Glomerular endothelial cell (primary cell): ENCODE measurements around the gene SACM1L. TPM values are rescaled to one million over a fixed set of nuclear protein-coding genes. Genes with fewer than 3 reads are reported as not detected.
"Not testable (repeated sequence)": the region's sequence is repeated elsewhere in the genome, so short reads cannot be mapped to it uniquely, and the experiment has no call there.

Experiments used
- DNase-seq: peaks from one replicate; pipeline ENCODE4 v3.0.0-alpha.2; 2011; ENCODE audit warnings: low read depth, low spot score; ENCODE audit errors: extremely low read depth
- total RNA-seq: library from RNA; depleted of rRNA; stranded (reverse); fragments of >200 nt; gene quantifications from 2 replicates; pipeline ENCODE4 v1.2.3, GENCODE V29; 2015

Gene SACM1L
- total RNA-seq, 1 donor from 2014 or later = 27.8 TPM

DNA sequence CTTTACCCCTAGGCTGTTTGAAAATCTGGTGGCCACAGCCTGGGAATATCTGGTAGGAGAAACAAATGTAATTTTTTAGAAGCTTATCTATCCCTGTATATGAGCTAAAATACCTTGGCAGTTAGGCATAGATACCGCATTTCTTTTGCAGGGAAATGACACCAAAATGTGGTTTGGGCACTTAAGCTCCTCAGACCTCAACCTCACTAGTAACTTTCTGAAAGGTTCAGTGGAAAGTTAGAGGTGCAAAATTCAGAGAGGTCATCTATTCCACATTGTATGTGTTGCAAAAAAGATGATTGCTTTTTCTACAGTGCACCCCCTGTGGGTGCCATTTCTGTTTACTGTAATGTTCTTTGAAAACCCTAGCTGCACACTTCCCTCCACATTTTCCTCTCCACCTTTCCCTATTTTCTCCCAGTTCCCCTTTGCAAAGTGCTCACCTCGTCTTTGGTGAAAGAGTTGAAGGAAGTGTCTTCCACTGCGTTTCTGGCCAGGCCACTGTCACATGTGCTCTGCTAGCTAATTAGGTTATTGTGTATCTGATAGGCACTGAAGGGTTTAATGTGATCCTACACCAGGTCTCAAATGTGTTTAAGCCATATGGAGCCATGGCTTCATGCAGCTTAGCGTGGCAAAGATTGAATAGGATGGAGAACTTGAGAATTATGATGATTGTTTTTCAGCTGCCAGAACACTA lies 1.3 kb downstream of the SACM1L start:
- DNase-seq = no peak

DNA sequence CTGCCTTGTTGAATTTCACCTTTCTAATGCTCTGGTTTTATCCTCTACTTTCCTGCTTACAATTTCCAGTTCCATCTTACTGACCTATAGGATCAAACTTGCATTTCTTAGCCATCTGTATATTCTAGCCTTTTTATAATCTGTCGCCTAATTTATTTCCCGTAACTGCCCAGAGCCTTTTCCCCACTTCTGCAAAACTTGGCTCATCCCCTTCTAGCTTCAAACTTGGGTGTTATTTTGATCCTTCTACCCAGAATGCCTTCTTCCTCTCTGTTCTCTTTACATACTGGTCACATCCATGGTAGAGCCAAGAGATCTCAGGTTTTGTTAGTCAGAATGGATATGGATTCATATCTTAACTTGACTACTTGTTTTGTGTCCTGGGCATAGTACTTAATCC lies 2.6 kb downstream of the SACM1L start:
- DNase-seq = no peak

DNA sequence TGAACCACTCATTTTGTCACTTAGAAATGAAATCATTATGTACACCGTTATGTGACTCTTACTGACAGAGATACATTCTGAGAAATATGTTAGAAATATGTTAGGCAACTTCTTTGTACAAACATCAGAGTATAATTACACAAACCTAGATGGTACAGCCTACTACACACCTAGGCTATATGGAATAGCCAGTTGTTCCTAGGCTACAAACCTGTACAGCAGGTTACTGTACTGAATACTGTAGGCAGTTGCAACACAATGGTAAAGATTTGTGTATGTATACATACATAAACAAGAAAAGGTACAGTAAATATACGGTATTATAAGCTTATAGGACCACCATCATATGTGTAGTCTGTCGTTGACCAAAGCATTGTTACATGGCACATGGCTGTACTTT lies 3.7 kb downstream of the SACM1L start:
- DNase-seq = no peak

DNA sequence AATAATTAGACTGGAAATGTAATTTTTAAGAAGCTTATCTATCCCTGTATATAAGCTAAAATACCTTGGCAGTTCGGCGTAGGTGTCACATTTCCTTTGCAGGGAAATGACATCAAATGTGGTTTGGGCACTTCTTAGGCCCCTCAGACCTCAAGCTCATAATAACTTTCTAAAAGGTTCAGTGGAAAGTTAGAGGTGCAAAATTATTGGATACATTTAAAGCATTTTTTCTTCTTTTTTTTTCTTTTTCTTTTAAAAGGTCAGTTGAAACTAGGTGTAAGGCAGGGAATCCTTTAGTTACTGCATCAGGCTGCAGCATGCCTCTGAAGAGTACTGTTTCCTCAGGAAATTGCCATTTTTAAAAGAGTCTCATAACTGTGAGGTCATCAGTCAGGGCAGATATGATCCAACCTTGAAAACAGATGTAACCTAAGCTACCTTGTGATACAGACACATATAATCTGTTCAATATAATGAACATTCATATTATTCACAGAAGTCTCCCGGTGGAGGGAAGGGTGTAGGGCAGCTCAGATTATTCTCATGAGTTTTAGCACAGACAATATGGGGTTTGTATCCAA lies 4.8 kb downstream of the SACM1L start:
- no peak for DNase-seq

DNA sequence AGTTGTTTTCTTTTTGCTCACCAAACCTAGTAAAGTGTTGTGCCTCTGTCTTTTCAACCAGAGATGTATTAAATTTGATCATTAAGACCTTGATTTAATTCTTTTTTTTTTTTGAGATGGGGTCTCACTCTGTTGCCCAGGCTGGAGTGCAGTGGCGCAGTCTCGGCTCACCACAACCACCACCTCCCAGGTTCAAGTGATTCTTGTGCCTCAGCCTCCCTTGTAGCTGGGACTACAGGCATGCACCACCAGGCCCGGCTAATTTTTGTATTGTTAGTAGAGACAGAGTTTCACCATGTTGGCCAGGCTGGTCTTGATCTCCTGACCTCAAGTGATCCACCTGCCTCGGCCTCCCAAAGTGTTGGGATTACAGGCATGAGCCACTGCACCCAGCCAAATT lies 6.0 kb downstream of the SACM1L start:
- not testable (repeated sequence) for DNase-seq

DNA sequence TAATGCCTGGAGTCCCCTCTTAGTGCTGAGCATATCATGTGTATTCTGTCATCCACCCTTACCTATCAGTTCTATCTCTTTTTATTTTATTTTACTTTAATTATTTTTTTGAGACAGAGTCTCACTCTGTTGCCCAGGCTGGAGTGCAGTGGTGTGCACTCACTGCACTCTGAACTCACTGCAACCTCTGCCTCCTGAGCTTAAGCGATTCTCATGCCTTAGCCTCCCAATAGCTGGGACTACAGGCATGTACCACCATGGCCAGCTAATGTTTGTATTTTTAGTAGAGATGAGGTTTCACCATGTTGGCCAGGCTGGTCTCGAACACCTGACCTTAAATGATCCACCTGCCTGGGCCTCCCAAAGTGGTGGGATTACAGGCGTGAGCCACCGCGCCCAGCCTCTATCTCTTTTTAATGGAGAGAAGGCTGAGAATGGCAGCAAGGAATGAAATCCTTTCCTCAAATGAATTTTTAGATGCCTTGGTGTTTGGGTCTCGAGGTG lies 11.4 kb downstream of the SACM1L start:
- no peak for DNase-seq

DNA sequence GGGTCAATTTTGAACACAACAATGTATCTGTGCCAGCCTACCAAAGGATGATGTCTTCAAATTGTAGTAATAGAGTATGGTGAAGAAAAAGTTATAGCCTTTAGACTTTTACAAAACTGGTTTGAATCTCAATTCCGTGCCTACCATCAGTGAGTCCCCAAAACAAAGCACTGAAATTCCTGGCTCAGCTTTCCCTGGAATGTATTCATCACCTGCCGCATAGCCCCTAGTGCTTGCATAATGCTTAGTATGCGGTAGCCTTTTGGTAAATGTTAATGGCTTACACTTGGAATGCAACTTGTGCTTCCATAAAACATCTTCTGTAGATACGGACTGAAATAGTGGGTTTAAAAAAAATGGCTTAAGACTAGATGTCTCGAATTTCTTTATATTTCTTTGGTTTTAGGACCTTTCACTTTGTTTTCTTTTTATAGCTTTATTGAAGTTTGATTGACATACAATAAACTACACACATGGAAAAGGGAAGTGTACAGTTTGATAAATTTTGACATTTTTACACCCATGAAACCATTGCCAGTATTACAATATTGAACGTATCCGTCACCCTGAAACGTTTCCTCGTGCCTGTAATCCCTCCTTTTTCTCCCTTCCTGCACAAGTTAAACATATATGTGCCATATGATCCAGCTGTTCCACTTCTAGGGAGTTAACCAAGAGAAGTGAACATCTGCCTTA lies 12.1 kb downstream of the SACM1L start:
- DNase-seq = no peak

DNA sequence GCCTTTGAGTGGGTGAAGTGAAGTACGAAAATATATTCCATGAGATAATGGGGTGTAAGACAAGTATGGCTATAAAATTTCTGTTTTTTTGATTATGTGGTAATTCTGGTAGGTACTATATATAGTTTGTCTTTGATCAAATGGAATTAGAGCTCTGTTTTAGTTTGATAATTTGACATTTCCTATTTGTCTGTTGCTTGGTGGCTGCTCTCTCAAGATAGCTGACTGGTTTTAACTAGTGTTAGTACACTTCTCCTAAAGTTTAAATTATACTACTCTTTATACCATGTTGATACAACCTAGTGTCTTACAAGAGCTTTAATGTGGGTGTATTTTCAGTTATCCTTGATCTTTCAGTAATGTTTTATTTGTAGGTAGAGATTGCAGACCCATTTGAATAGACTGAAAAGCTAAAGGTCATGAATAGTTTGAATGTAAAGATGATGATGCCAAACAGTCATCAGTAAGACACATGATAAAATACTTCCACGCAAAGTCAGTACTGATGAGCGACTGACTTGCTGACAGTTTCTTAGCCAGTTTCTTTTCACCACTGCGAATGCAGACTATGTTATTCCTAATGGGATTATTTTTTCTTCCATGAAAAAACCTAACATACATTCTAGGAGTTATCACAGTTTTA lies 15.2 kb downstream of the SACM1L start:
- DNase-seq = no peak

DNA sequence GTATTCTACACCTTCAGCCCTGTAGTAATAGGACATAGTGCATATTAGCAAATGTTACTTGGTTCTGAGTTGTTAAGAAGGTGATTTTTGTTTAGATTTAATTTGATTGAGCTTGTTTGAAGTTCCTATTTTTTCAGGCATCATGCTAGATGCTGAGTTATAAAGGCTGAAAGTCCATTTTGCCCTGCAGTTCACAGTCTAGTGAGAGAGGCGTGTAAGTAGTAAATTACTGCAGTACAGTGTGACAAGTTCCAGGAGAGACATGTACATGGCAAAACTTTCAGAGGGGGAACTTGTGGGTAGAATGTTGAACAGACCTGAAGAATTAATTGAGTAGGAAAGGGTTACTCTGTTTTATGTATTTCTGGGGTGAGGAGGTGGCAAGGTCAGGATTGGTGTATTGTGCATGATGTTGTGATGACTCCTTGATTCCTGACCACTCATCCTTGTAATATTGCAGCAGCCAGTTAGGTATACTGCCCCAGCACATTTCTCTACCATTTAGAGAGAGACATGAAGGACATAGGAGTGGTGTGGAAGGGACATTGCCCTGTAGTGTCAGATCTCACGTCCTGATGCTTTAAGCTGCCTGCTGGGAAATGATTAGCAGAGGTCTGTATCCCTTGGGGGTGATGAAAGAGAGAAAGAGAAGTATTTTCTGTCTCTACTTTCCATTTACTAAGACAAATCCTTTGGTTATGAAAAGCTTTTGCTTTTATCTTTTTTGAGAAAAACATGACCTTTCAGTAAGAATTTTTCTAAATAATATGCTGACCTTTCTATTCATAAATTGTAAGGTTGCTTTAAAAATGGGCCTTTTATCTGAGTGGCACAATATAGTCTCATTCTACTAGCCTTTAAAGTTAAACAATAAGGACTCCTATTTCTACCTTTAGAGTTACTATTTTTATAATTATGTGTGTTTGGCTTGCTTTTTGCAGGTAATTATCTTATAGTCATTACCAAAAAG lies 16.9 kb downstream of the SACM1L start:
- no peak for DNase-seq

DNA sequence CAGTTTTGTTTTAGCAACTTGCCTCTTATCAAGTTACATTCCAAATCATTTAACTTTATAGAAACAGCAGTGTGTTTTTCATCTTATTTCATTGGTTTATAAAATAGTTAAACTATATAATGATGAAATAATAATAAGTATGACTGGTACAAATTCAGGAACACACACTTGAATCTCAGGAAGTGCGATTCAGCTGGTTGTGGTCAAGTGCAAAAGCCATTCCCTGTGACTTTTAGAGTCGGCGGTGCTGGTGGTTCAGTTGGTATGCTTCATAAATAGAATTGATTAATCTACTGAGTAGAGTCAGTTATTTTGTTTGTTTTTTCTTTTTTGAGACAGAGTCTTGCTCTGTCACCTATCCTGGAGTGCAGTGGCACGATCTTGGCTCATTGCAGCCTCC lies 22.7 kb downstream of the SACM1L start:
- DNase-seq = no peak

DNA sequence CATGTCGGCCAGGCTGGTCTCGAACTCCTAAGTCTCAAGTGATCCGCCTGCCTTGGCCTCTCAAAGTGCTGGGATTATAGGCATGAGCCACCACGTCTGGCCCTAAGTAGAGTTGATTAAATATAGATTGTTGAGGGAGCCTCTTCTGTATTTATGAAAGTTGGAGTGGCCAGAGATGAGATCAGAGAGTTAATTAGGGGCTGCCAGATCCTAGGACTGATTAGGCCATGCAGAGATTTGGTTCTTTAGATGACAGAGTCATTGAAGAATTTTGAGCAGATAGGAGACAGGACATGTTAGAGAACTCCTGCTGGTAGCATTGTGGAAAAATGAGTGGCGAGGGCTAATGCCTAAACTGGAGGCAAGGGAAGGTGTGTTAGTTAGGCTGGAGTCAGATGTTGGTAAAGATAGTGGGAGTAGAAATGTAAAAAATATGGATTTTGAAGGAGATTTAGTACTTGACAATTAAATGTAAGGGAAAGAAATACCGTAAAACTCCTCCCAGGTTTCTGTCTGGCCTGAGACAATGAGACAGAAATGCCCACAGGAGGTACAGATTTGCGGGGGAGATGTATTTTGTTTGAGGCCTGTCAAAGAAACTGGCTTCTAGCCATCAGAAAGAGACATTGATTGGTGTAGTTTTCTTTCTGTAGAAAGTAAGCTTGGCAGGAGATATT lies 23.4 kb downstream of the SACM1L start:
- DNase-seq = no peak

DNA sequence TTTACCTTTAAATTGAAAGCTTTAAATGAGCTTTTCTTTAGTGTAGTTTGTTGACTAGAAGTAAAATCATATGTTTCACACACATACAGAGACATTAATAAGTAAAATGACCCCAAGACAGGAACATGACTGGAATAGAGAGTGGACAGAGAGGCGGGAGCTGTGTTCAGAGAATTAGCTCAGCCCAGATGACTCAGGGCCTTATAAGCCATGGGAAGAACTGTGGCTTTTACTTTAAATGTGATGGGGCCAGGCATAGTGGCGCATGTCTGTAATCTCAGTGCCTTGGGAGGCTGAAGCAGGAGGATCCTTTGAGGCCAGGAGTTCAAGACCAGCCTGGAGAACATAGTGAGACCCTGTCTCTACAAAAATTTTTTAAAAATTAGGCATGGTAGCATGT lies 26.7 kb downstream of the SACM1L start:
- DNase-seq = no peak

DNA sequence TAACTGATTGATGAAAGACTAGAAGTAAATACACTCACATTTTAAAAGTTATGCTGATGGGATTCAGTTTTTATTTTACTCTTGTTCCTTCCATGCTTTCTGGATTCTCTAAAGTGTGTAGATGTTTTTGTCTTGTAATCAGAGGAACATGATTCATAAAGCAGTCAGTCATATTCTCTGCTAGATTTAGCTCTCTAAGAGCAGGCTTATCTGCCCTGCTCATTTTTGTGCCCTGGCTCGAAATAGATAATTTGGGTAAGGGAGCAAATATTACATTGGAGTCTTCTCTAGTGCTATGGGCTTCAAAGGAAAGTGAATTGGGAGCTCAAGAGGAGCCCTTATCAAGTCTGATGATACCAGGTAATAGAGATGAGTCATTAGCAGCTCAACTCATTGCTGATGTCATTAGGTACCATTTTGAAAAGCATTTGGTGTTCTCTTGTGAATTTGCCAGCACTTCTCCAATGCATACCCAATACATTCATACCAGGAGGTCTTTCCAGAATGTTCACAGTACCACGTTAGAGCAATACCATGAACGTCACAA lies 27.7 kb downstream of the SACM1L start:
- DNase-seq = no peak

DNA sequence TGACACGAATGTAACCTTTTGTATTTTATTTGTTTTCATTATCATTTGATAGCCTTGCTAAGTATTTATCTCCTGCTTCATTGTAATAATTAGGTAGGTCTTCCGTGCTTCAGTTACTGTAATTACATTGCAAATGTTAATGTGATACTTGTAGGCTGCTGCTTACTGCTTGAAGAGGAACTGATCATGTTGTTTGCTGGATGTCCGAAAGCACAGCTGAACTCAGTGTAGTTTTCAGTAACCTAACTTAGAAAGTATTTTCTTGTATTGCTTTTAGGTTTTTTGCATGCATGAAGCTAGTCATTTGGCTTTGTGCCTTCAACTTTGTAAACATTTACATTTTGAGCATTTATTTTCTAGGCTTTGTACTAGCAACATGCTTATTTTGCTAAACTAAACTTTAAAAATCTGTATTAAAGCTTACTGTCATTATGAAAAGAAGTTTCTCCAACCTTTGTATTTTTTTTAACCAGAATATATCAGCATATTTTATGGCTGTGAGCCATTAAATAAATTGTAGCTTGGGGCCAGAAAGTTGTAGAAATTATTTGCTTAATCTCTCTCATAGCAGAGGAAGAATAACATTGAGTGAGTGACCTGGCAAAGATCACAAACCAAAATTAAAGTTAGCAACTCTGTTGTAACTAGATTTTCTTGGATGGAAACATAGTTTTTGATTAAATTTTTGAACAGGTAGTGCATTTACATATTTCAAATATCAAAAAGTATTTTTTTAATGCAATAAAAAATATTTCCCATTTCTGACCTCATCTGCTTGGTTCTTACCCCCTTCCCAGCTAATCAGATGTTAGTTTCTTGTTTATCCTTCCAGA lies 30.7 kb downstream of the SACM1L start:
- DNase-seq = no peak

DNA sequence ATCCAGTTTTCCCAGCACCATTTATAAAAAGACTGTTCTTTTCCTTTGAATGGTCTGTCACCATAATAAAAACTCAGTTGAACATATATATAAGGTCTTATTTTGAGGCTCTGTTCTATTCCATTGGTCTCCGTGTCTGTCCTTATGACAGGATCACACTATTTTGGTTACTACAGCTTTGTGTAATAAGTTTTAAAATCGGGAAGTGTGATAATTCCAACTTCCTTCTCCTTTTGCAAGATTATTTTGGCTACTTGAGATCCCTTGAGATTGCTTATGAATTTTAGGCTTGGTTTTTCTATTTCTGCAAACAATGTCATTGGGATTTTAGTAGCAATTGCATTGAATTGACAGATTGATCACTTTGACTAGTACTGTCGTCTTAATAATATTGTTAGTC lies 35.7 kb downstream of the SACM1L start:
- DNase-seq = no peak

DNA sequence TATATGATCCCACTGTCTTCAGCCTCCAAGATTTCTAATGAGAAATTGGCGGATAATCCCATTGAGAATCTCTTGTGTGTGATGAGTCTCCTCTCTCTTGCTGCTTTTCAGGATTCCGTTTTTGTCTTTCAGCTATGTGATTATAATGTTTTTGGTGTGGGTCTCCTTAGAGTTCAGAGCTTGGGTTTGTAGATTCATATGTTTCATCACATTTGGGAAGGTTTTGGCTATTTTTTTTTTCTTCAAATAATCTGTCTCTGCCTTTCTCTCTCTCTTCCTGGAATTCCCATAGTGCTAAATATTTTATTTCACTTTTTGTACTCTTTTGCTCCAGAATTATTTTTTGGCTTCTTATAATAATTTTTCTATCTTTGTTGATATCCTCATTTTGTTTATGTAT lies 40.4 kb downstream of the SACM1L start:
- no peak for DNase-seq

DNA sequence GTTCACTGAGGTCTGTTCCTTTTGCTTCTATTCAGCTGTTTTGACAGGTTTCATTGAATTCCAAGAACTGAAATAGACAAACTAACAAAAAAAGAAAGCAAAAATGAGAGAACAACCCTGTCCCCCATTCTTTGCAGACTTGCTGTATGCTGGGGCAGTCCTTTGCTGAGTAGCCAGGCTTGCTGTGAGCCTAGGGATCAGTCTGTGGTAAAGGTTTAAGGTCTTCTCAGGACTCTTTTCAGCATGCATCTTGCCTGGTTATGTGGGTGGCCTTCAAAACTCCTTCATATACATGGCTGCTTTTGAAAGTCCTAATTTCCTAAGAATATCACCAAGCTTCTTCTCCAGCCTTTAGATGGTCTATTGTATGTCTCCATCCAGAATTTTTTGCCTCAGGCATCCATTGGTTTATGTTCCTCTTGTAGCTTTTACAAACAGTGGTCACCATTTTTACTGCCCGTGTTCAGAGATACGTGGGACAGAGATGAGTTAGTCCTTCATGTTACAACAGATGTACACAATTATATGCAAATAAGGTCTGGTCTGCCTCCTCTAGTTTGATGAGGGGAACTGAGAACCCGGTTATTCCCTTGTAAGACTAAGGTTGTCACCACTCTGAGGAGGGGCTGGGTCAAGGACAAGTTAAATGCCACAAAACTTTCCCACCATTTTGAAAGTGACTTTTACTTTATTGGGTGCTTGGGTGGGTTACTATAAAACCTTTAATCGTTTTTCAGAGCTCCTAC lies 41.4 kb downstream of the SACM1L start:
- no peak for DNase-seq

DNA sequence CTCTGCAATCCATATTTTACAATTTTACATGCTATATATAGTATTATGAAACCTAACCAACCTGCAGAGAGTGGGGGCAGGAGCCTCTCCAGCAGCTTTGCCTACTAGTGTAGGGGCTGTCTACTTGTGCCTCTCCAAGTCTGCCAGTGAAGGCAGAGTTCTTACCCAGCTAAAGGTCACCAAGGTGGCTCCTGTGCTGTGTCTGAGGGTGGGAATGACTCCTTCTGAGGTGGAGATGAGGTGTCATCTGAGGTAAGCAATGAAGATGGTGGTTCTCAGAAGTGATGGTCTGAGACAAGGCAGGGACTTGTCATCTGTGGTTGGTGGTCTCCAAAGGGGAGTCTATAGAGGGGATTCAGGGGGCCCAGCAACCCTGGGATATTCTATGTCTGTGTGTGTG lies 47.5 kb downstream of the SACM1L start:
- DNase-seq = no peak
